T-cell (primary cell): ENCODE results near the gene CYB561A3. TPM values are rescaled to one million over a fixed set of nuclear protein-coding genes. Genes with fewer than 3 reads are reported as not detected.

Source experiments
- ATAC-seq, 4 experiments: fragments of 200-7000 bp in 3 of 4; fragments of 150-1000 bp in 1 of 4; cut with Tn5 transposase; replicated peaks in 1 of 4; 1 replicate in 3 of 4; 2 replicates in 1 of 4; pipeline ENCODE4 v1.10.0; 2021; ENCODE audit warnings: moderate library complexity in 3 of 4, mild to moderate bottlenecking in 2 of 4, moderate number of reproducible peaks in 1 of 4
- CTCF ChIA-PET, 2 donors: fragments of 300-600 bp; sonication (Branson Sonifier 250); formaldehyde crosslinking; loops; one replicate each; lab custom pipeline; 2022; ENCODE audit warnings: antibody characterized with exemption in 2 of 2; lab: Charles Lee
- POLR2A ChIA-PET, 2 donors: fragments of 300-600 bp; sonication (Branson Sonifier 250); formaldehyde crosslinking; loops; one replicate each; lab custom pipeline; 2022; ENCODE audit warnings: antibody characterized with exemption in 2 of 2; lab: Charles Lee
- DNase-seq, 35 experiments: peaks; one replicate each; pipeline versions ENCODE4 v3.0.0 to v3.0.0-alpha.2; 2013 to 2023
- H3K27ac ChIP-seq: one replicate; pipeline ENCODE4 v1.5.1; 2013; ENCODE audit warnings: low read length
- H3K27me3 ChIP-seq, 2 experiments: replicated peaks in 1 of 2; 1 replicate in 1 of 2; 2 replicates in 1 of 2; pipeline versions ENCODE4 v1.6.1 to v1.7.0; 2013; ENCODE audit warnings: low read length in 1 of 2, mixed read lengths in 1 of 2; ENCODE audit not compliant: control insufficient read depth in 2 of 2, insufficient read depth in 2 of 2; ENCODE audit errors: extremely low read depth in 1 of 2
- H3K36me3 ChIP-seq, 2 donors: 1 replicate in 1 of 2; 2 replicates in 1 of 2; pipeline versions ENCODE4 v1.6.1 to v1.7.0; 2013; ENCODE audit warnings: low read length in 1 of 2; ENCODE audit not compliant: control insufficient read depth in 2 of 2, insufficient read depth in 1 of 2; ENCODE audit errors: extremely low read depth in 1 of 2
- H3K4me1 ChIP-seq, 2 experiments: 1 replicate in 1 of 2; 2 replicates in 1 of 2; pipeline versions ENCODE4 v1.6.1 to v1.7.0; 2013; ENCODE audit warnings: low read length in 2 of 2, mixed read lengths in 1 of 2; ENCODE audit not compliant: insufficient read depth in 2 of 2, control insufficient read depth in 1 of 2; ENCODE audit errors: extremely low read depth in 1 of 2
- H3K4me3 ChIP-seq, 2 donors: 1 replicate in 1 of 2; 2 replicates in 1 of 2; pipeline versions ENCODE4 v1.5.1 to v1.7.0; 2013; ENCODE audit warnings: mild to moderate bottlenecking in 2 of 2, low read length in 1 of 2, moderate library complexity in 1 of 2; ENCODE audit not compliant: control insufficient read depth in 1 of 2; ENCODE audit errors: extremely low read depth in 1 of 2
- H3K9me3 ChIP-seq: 2 replicates; pipeline ENCODE4 v1.7.0; 2013
- H3K27ac Mint-ChIP-seq, 2 donors: one replicate each; pipeline ENCODE4 v1.8.0; 2020 to 2021; ENCODE audit warnings: mild to moderate bottlenecking in 2 of 2, mixed read lengths in 2 of 2
- H3K27me3 Mint-ChIP-seq, 2 donors: one replicate each; pipeline ENCODE4 v1.8.0; 2021 to 2022; ENCODE audit warnings: mixed read lengths in 2 of 2
- H3K36me3 Mint-ChIP-seq: one replicate; pipeline ENCODE4 v1.8.0; 2021; ENCODE audit warnings: mixed read lengths
- H3K4me1 Mint-ChIP-seq, 3 donors: one replicate each; pipeline ENCODE4 v1.8.0; 2020 to 2022; ENCODE audit warnings: mixed read lengths in 3 of 3, mild to moderate bottlenecking in 1 of 3
- H3K4me3 Mint-ChIP-seq, 3 donors: one replicate each; pipeline ENCODE4 v1.8.0; 2020 to 2022; ENCODE audit warnings: mild to moderate bottlenecking in 3 of 3, mixed read lengths in 3 of 3, moderate library complexity in 3 of 3
- H3K9me3 Mint-ChIP-seq, 3 donors: one replicate each; pipeline ENCODE4 v1.8.0; 2020 to 2022; ENCODE audit warnings: mixed read lengths in 3 of 3
- WGBS: methylation state at CpG from one replicate; pipeline ENCODE4 v1.1.5; 2013; ENCODE audit warnings: missing lambda C conversion rate; ENCODE audit not compliant: insufficient coverage; 5-methylcytosine and 5-hydroxymethylcytosine counted together
- total RNA-seq, 35 experiments: library from RNA in 6 of 35; stranded (reverse) in 6 of 35; fragments of 120-200 nt in 1 of 35; gene quantifications; one replicate each; pipeline versions ENCODE4 v1.2.1 to v1.2.4 and lab custom pipeline; 2013 to 2026

Gene CYB561A3
- total RNA-seq, 5 donors from 2014 or later (not counting 1 experiment from before 2014, with no cell fraction given): 34.8 to 49.1 (median 47.3) TPM

DNA sequence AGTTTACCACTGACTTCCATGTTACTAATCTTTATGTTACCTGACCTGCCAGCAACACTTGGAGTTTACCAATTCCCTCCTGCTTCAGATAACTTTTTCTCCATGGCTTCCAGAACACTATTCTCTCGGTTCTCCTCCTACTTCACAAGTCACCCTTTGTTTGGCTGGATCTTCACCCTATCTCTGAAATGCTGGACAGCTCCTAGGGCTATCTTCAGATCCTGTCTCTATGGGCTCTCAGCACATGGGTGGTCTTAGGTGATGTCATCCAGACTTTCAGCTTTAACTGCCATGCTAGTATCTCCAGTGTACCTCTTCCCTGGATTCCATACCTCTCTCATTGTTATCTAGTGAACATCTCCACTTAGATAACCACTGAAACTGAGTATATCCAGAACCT is 54.3 kb downstream of the CYB561A3 start:
- DNase-seq (no peak), ATAC-seq (no peak)
- Mint-ChIP-seq H3K4me3 (no peak overlapping the region), H3K36me3 (peaks cover 34% of the 10 kb centered on the region), H3K4me1 (no peaks in the 10 kb centered on the region), H3K9me3 (no peaks in the 10 kb centered on the region), H3K27ac (no peak overlapping the region), H3K27me3 (no peaks in the 10 kb centered on the region)
- Histone ChIP-seq H3K4me1 (no peaks in the 10 kb centered on the region), H3K9me3 (no peaks in the 10 kb centered on the region), H3K4me3 (no peak overlapping the region), H3K27ac (no peak overlapping the region), H3K36me3 (peaks cover 28 to 91% of the 10 kb centered on the region in 2 donors), H3K27me3 (no peaks in the 10 kb centered on the region)
- CTCF ChIA-PET: no interaction called here
- POLR2A ChIA-PET: interaction anchor here in 1 of 2 donors (0.6 kb wide), 1 partner anchor 8 kb away, joined by 3 read pairs; no protein-coding TSS in a partner anchor
- 100% methylated on average over 1 of the region's 1 CpG for WGBS

DNA sequence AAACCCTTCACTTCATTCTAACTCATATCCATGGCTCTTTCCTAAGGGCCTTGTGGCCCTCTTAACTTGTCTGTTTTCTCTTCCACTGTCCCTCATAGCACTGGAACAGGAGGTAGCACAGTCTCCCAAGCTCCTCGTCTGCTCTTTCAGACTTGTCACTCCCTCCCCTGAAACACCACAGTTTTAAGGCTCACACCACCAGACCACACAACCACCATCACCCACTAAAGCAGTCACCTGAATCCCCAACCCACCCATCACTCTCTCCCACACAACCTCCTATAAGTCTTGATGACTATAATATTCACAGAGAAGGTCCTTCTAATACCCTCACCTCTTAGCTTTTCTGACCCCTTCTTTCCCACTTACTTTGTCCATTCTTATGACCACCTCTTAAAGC is 55.5 kb downstream of the CYB561A3 start:
- H3K27ac Mint-ChIP-seq: no peak overlapping the region
- no peak overlapping the region for H3K4me3 ChIP-seq
- no peak overlapping the region for H3K27ac ChIP-seq
- no peaks in the 10 kb centered on the region for H3K4me1 ChIP-seq
- no peak overlapping the region for H3K4me3 Mint-ChIP-seq
- no peaks in the 10 kb centered on the region for H3K27me3 ChIP-seq
- POLR2A ChIA-PET: no interaction called here
- H3K36me3 Mint-ChIP-seq: peaks cover 39% of the 10 kb centered on the region
- H3K4me1 Mint-ChIP-seq: no peaks in the 10 kb centered on the region
- H3K27me3 Mint-ChIP-seq: no peaks in the 10 kb centered on the region
- H3K9me3 ChIP-seq: no peaks in the 10 kb centered on the region
- 50% methylated on average over 1 of the region's 1 CpG for WGBS
- CTCF ChIA-PET: no interaction called here
- peaks cover 22 to 91% of the 10 kb centered on the region in 2 donors for H3K36me3 ChIP-seq
- ATAC-seq: no peak
- no peak for DNase-seq
- no peaks in the 10 kb centered on the region for H3K9me3 Mint-ChIP-seq

DNA sequence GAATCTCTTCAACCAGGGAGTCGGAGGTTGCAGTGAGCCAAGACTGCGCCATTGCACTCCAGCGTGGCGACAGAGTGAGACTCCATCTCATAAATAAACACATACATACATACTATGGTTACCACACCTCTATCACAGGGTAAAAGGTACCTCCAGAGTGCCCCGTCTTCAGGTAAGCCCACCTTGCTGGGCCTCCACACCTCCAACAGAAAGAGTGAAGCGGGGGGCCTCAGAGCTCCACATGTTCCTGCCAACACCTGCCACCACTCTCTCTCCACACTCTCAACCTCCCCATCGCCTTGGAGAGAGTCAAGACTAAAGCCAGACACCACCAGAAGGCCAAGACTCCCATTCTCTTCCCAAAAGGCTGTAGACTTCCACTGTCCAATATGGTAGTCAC is 56.3 kb downstream of the CYB561A3 start:
- no peak overlapping the region for H3K4me3 Mint-ChIP-seq
- no peaks in the 10 kb centered on the region for H3K27me3 Mint-ChIP-seq
- no peak overlapping the region for H3K4me3 ChIP-seq
- H3K27me3 ChIP-seq: no peaks in the 10 kb centered on the region
- peaks cover 0 to 5% (median 3%) of the 10 kb centered on the region in 3 donors for H3K4me1 Mint-ChIP-seq
- ChIA-PET POLR2A (no interaction called here), CTCF (interaction anchor here in 1 of 2 donors (0.6 kb wide), 1 partner anchor 15 kb away, joined by 4 read pairs; no protein-coding TSS in a partner anchor)
- ATAC-seq (no peak), DNase-seq (no peak)
- no peaks in the 10 kb centered on the region for H3K4me1 ChIP-seq
- H3K36me3 ChIP-seq: peaks cover 20 to 93% of the 10 kb centered on the region in 2 donors
- no peaks in the 10 kb centered on the region for H3K9me3 ChIP-seq
- no peak overlapping the region for H3K27ac ChIP-seq
- H3K36me3 Mint-ChIP-seq: peaks cover 42% of the 10 kb centered on the region
- WGBS: 97% methylated on average over 6 of the region's 7 CpGs
- H3K9me3 Mint-ChIP-seq: no peaks in the 10 kb centered on the region
- no peak overlapping the region for H3K27ac Mint-ChIP-seq

DNA sequence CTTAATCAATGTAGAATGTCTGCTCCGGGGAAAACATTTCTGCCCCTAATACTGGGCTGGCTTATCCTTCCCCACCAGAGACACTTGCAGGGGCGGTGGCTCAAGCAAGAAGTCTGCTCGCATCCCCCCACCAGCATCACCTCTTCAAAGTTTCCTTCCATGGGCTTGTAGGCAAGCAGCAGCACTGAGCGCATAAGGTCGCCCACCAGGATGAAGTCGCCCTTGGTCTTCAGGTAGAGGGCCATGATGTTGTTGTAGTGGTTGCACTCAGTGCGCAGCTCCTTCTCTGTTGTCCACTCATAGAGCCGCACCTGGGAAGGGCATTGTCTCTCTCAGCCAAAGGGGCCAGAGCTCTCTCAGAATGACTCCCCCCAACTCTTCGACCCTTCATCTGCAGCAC is 58.0 kb downstream of the CYB561A3 start:
- Histone ChIP-seq H3K4me1 (peaks cover 0 to 4% of the 10 kb centered on the region in 2 experiments), H3K36me3 (peaks cover 16 to 85% of the 10 kb centered on the region in 2 donors), H3K4me3 (no peak overlapping the region), H3K27me3 (no peaks in the 10 kb centered on the region), H3K9me3 (no peaks in the 10 kb centered on the region), H3K27ac (no peak overlapping the region)
- Mint-ChIP-seq H3K27me3 (no peaks in the 10 kb centered on the region), H3K36me3 (peaks cover 49% of the 10 kb centered on the region), H3K9me3 (no peaks in the 10 kb centered on the region), H3K4me1 (peaks cover 8 to 18% (median 14%) of the 10 kb centered on the region in 3 donors), H3K27ac (no peak overlapping the region), H3K4me3 (no peak overlapping the region)
- POLR2A ChIA-PET: no interaction called here
- CTCF ChIA-PET: no interaction called here
- WGBS: 100% methylated on average over 1 of the region's 9 CpGs
- DNase-seq (no peak), ATAC-seq (no peak)

DNA sequence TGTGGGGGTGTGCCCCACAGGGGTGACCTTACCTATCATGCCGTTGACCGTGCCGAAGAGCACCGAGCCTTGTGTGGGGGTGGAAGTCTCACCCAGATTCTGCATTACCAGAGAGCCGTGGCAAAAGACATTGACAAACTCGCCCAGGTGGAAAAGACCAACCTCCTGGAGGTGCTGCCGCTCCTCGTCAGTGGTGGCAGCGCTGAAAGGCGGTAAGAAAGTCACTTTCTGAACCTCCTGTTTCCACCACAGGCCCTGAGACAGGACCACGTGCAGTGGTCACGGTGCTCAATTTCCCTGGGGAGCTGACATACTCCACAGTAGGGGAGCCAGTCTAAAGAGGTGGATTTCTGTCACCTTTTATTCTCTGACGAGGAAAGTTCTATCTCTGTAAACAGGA is 59.1 kb downstream of the CYB561A3 start:
- DNase-seq (no peak), ATAC-seq (no peak)
- no peak overlapping the region for H3K27ac ChIP-seq
- ChIA-PET POLR2A (no interaction called here), CTCF (no interaction called here)
- H3K27me3 ChIP-seq: no peaks in the 10 kb centered on the region
- H3K4me1 Mint-ChIP-seq: peaks cover 20 to 28% (median 22%) of the 10 kb centered on the region in 3 donors
- H3K27me3 Mint-ChIP-seq: no peaks in the 10 kb centered on the region
- H3K9me3 ChIP-seq: no peaks in the 10 kb centered on the region
- no peak overlapping the region for H3K4me3 ChIP-seq
- H3K9me3 Mint-ChIP-seq: no peaks in the 10 kb centered on the region
- no peak overlapping the region for H3K27ac Mint-ChIP-seq
- peaks cover 13 to 78% of the 10 kb centered on the region in 2 donors for H3K36me3 ChIP-seq
- 92% methylated on average over 7 of the region's 13 CpGs for WGBS
- H3K4me3 Mint-ChIP-seq: no peak overlapping the region
- peaks cover 55% of the 10 kb centered on the region for H3K36me3 Mint-ChIP-seq
- peaks cover 0 to 9% of the 10 kb centered on the region in 2 experiments for H3K4me1 ChIP-seq

Other genes with a start within 250 kb of the CYB561A3 start
- 1 to 10 TPM; 3.3 to 7.9 (median 7.3) TPM for gene VPS37C, start 200.5 kb downstream of the CYB561A3 start, total RNA-seq
- gene PGA3, start 158.4 kb downstream of the CYB561A3 start, total RNA-seq: not detected
- gene PGA4, start 139.5 kb downstream of the CYB561A3 start, total RNA-seq: not detected
- not detected for gene PGA5, start 120.7 kb downstream of the CYB561A3 start, total RNA-seq
- gene VWCE, start 66.6 kb downstream of the CYB561A3 start, total RNA-seq: 1 to 10 TPM in 2 of 5 donors, under 1 TPM in 3; 0.48 to 1.3 (median 0.60) TPM
- 100 to 1,000 TPM; 165 to 186 (median 176) TPM for gene DDB1, start 28.8 kb downstream of the CYB561A3 start, total RNA-seq
- gene TKFC, start 28.7 kb downstream of the CYB561A3 start, total RNA-seq: 10 to 100 TPM; 30.9 to 53.9 (median 46.6) TPM
- 10 to 100 TPM; 48.7 to 57.7 (median 56.6) TPM for gene TMEM138, start 492 bp upstream of the CYB561A3 start, total RNA-seq
- gene TMEM216, start 30.7 kb upstream of the CYB561A3 start, total RNA-seq: 10 to 100 TPM in 3 of 5 donors, 1 to 10 TPM in 2; 5.3 to 16.9 (median 12.5) TPM
- 100 to 1,000 TPM; 104 to 144 (median 117) TPM for gene CPSF7, start 68.1 kb upstream of the CYB561A3 start, total RNA-seq
- gene SDHAF2, start 68.2 kb upstream of the CYB561A3 start, total RNA-seq: 10 to 100 TPM; 36.2 to 60.7 (median 56.4) TPM
- gene LRRC10B, start 146.9 kb upstream of the CYB561A3 start, total RNA-seq: under 1 TPM in 1 of 5 donors, not detected in 4; 0.21 TPM
- under 1 TPM in 3 of 5 donors, not detected in 2; 0.19 to 0.26 (median 0.20) TPM for gene SYT7, start 219.2 kb upstream of the CYB561A3 start, total RNA-seq